HG03039 (cell line): ENCODE results near the gene RCOR1.

Source experiments
- ATAC-seq: cut with Tn5 transposase; IDR thresholded peaks from one replicate; pipeline ENCODE4 v1.9.1; 2021; ENCODE audit warnings: mild to moderate bottlenecking, moderate library complexity; ENCODE audit not compliant: unreplicated experiment

RCOR1 gene

DNA sequence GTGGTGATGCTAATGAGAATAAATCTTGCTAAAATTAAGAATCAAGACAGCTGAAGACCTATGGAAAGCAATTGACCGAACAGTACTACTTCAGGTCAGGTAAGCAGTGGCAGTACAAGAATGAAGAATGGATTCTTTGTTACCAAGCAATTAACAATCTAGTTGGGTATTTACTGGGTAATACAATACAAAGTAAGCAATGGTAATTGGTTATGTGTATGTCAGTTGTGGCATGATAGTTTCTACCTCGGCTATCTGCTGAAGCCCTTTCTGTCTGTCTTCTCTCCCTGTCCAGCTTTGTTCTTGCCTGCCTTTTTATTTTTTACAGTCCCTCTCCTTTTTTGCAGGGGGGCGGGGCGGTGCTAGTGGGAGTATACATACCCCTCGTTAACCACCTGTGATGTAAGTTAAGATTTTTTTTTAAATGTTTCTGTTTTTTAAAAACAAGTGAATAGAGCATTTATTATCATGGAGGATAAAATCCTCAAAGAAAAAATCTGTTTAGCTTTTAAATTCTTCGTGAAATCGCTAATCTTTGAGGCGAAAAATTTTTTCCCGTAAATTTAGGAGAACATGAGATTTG lies 75.9 kb downstream of the RCOR1 start:
- ATAC-seq: no peak

DNA sequence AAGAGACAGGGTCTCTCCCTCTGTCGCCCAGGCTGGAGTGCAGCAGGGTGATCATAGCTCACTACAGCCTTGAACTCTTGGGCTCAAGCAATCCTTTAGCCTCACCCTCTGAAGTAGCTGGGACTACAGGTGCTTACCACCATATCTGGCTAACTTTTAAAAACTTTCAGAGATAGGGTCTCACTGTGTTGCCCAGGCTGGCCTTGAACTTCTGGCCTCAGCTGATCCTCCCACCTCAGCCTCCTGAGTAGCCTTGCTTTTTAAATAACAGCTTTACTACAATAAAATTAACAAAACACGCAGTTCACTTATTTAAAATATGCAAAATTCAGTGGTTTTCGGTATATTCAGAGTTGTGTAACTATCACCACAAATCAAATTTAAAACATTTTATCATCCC lies 79.0 kb downstream of the RCOR1 start:
- ATAC-seq: no peak

- no peak for ATAC-seq
Measured at GRCh38 chr14:102672410-102672960, 80.0 kb downstream of the RCOR1 start.

GRCh38 chr14:102675396-102675795 lies 82.9 kb downstream of the RCOR1 start:
- no peak for ATAC-seq

DNA sequence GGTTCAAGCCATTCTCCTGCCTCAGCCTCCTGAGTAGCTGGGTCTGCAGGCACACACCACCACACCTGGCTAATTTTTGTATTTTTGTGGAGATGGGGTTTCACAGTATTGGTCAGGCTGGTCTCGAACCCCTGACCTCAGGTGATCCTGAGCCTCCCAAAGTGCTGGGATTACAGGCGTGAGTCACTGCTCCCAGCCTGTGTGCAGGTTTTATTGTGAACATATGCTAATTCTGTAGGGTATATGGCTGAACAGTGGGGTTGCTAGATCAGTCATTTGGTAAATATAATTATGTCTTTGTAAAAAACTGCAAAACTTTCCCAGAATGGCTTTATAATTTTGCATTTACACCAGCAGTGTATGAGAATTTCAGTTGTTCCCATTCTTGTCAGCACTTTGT lies 85.9 kb downstream of the RCOR1 start:
- no peak for ATAC-seq

DNA sequence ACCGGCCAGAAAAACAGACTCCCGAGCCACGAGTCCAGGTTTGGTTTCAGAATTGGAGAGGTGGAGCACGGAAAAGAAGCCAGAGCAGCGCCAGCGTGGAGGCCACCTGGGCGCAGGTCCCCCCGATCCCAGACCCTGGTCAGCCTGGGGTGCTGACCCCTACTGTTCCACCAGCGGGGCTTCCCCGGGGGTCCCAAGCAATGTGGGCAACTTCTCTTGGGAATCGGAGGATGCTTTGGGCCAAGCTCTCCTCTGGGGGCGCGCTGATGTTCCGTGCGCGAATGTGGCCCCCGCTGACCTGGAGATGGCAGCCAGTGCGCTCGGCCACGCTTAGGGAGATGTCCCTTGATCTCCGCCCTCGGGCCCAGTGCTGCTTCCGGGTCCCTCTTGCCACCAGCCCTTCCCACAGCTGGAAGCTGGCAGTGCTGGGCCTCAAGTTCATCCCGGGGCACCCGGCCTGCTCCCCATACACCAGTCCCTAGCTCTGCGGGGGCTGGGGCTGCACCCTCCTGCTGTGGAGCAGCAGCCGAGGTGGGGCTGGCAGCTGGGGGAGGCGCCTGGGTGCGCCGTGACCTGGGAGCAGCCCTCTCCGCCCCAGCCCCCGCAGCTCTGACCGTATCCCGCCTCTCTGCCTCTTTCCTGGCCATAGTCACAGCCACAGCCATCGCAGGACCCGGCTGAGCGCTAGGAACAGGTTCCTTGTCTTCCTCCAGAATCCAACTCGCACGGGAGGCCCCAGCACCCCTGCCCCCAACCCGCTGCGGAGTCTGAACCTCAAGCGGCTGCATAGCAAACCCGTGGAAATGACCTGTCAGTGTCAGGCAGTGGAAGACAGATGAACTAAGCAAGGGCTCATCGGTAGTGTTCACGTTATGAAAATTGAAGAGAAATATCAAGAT lies 91.2 kb downstream of the RCOR1 start:
- ATAC-seq: no peak

GRCh38 chr14:102684298-102684663 lies 91.8 kb downstream of the RCOR1 start:
- ATAC-seq: no peak

DNA sequence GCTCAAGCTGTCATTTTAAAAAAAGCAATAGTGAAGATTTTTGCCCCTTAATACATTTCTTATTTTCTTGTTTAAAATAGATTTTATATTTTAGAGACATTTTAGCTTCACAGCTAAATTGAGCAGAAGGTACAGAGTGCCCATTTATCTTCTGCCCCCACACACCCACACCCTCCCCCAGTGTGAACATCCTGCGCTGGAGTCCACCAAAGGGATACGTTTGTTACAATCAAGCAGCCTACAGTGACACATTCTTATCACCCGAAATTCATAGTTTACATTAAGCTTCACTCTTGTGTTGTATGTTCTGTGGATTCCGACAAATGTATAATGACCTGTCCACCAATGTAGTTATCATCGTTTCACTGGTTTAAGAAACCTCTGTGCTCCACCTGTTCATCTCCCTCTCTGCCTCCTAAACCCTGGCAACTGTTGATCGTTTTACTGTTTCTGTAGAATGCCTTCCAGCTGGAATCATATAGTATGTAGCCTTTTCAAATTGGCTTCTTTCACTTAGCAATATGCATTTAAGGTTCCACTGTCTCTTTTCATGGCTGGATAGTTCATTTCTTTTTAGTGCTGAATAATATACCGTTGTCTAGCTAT lies 93.8 kb downstream of the RCOR1 start:
- ATAC-seq: no peak

- no peak for ATAC-seq
Measured at GRCh38 chr14:102688290-102688689, 95.8 kb downstream of the RCOR1 start.

- ATAC-seq: no peak
Measured at GRCh38 chr14:102690509-102691286, 98.2 kb downstream of the RCOR1 start.

DNA sequence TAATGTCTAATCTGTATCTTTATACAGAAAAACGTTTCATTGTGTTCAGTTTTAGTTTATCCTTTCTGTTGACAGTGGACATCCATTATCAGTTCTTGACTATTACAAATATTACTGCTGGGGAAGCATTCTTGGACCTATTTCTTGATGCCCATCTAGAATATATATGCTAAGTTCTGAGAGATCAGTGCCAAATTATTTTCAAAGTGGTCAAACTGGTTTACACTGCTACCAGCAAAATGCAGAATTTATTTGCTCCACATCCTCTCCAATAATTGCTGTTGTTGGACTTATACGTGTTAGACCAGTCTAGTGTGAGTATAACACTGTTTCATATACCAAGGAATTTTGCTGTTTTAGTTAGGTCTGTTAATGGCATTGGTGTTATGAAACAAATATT lies 99.3 kb downstream of the RCOR1 start:
- no peak for ATAC-seq

- no peak for ATAC-seq
Measured at GRCh38 chr14:102692334-102692733, 99.9 kb downstream of the RCOR1 start.

DNA sequence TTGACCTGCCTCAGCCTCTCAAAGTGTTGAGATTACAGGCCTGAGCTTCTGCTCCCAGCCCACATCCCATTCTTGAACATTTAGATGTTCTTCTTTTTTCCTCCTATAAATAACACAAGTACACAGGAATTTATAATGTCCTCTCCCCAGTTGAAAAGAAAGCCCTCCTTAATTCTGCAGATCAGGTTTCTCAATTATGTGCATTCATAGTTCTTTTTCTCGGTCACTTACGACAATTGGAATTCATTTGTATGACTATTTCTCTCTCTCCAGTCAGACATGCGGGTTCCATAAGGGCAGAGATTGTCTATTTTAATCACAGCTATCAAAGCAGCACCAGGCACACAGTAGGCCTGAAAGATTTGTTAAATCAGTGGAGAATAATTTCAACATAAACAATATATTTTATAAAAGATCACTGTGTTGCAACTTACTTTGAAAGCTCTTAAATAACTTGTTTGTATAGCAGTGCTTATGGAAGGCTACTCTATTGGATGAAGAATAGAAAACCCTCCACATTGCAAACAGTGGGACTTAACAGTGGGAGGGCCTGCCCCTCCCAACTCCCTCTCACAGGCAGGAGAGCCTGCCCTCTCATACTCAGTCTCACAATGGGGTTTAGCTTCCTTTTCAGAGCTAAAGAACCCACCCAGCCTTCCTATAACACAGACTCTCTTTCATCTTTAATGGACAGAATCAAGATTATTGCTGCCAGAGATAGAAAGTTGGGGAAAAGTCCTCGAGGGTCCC lies 100.7 kb downstream of the RCOR1 start:
- ATAC-seq: no peak

DNA sequence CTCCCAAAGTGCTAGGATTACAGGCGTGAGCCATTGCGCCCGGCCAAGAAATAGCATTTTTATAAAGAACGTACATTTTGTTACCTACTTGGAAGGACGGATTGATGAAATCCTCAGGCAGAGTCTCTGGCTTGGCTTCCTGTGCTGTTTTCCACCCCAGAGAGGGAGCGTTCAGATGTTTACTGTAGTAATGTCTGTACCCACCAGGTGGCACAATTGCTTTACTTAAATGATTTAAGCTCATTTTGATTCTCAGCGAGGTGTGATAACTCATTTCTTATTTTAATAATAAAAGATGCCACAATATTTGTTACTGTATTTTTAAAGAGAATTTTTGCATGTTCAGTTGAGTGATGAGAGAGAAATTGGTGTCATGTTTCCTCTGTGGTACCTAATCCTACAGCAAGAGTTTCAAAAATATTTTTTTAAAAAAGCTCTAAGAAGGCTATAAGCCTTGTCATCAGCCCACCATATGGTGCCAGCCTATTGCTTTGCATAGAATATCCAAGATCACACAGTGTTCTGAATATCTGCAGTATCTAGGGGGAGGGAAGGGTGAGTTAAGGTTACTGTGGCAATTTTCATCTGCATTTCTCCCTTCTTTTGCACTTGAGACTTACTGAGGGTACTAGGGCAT lies 102.2 kb downstream of the RCOR1 start:
- no peak for ATAC-seq

- no peak for ATAC-seq
Measured at GRCh38 chr14:102695167-102695555, 102.7 kb downstream of the RCOR1 start.

GRCh38 chr14:102696332-102696731 lies 103.9 kb downstream of the RCOR1 start:
- no peak for ATAC-seq

GRCh38 chr14:102696856-102697495 lies 104.5 kb downstream of the RCOR1 start:
- no peak for ATAC-seq

GRCh38 chr14:102697501-102697900 lies 105.1 kb downstream of the RCOR1 start:
- no peak for ATAC-seq

- ATAC-seq: no peak
Measured at GRCh38 chr14:102699416-102700110, 107.1 kb downstream of the RCOR1 start.
